ENCODE results near the gene TPRA1.

Gene TPRA1

DNA sequence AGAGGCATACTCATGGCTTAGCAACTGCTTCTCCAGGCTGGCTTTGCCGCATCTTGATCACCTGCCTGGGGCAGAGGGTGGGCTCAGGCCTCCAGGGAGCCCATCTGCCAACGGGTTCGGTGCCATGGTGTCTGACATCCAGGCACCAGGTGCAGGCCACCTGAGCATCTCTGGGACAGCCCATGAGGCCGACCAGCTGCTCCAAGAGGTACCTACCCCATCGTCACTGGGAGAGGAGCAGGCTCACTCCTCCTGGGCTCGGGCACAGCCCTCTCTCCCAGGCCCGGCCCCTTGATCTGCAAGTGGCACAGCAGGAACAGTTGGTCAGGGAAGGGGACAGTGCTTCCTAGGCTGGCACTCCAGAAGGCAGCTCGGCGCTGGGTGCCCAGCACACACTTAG, 21.9 kb downstream of the TPRA1 start:
- Mint-ChIP-seq H3K27ac (no peak overlapping the region), H3K4me3 (no peak overlapping the region), H3K27me3 (peaks cover 5% of the 10 kb centered on the region), H3K36me3 (peaks cover 2% of the 10 kb centered on the region), H3K9me3 (ENCODE audit: low read depth) (no peaks in the 10 kb centered on the region), H3K4me1 (ENCODE audit: low read depth) (no peaks in the 10 kb centered on the region)

- H3K27me3 Mint-ChIP-seq = peaks cover 6% of the 10 kb centered on the region
- H3K4me1 Mint-ChIP-seq (ENCODE audit: low read depth) = no peaks in the 10 kb centered on the region
- no peaks in the 10 kb centered on the region for H3K9me3 Mint-ChIP-seq (ENCODE audit: low read depth)
- no peak overlapping the region for H3K27ac Mint-ChIP-seq
- H3K36me3 Mint-ChIP-seq = peaks cover 2% of the 10 kb centered on the region
- H3K4me3 Mint-ChIP-seq = no peak overlapping the region
Observed at GRCh38 chr3:127566833-127567232, 23.7 kb downstream of the TPRA1 start.

DNA sequence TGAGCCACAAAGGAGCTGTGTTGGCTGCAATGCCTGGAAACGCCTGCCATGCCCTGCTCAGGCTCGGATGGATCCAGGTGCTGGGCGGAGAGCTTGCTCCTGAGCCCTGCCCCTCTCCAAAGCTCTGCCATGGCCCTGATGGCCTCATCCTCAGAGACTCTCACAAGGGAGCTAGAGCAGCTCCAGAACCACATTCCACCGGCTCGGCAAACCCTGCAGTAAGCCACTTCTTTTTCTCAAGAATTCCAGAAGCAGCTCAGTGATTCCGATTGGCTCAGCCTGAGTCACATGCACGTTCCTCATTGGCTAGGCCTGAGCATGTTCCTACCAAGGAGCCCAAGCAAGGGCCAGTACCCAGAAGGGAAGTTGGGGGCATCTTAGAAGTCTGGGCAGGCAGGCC, 24.8 kb downstream of the TPRA1 start:
- no peaks in the 10 kb centered on the region for H3K36me3 Mint-ChIP-seq
- H3K9me3 Mint-ChIP-seq (ENCODE audit: low read depth) = no peaks in the 10 kb centered on the region
- H3K27ac Mint-ChIP-seq = no peak overlapping the region
- peaks cover 7% of the 10 kb centered on the region for H3K27me3 Mint-ChIP-seq
- no peak overlapping the region for H3K4me3 Mint-ChIP-seq
- H3K4me1 Mint-ChIP-seq (ENCODE audit: low read depth) = peaks cover under 1% of the 10 kb centered on the region

GRCh38 chr3:127560051-127560787, 30.3 kb downstream of the TPRA1 start:
- peaks cover 7% of the 10 kb centered on the region for H3K27me3 Mint-ChIP-seq
- H3K4me1 Mint-ChIP-seq (ENCODE audit: low read depth) = peaks cover 7% of the 10 kb centered on the region
- H3K9me3 Mint-ChIP-seq (ENCODE audit: low read depth) = peaks cover 11% of the 10 kb centered on the region
- H3K27ac Mint-ChIP-seq = peak overlapping the region; percentile 81
- peaks cover 7% of the 10 kb centered on the region for H3K36me3 Mint-ChIP-seq
- peak overlapping the region; percentile 63 for H3K4me3 Mint-ChIP-seq

- Mint-ChIP-seq H3K9me3 (ENCODE audit: low read depth) (peaks cover 11% of the 10 kb centered on the region), H3K27ac (no peak overlapping the region), H3K27me3 (peaks cover 3% of the 10 kb centered on the region), H3K4me3 (no peak overlapping the region), H3K4me1 (ENCODE audit: low read depth) (peaks cover 7% of the 10 kb centered on the region), H3K36me3 (peaks cover 7% of the 10 kb centered on the region)
Observed at GRCh38 chr3:127556565-127556964, 34.0 kb downstream of the TPRA1 start.

DNA sequence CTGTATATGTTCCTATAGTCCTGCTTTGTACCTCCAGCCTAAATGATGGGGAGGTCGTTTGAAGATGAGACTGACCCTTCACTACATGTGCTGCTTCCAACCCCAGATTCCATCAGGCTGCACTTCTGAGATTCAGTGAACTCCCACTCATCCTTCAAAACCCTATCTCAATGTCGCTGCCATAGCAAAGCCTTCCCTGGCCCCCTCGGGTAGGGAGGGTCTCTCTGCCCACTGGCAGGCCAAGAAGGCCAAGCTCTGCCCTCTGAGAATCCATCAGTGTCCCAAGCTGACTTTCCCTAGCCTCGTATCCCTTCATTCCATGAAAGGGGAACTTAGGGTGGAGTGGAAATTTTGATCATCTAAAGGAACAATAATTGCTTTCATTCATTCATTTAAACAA, 35.4 kb downstream of the TPRA1 start:
- H3K36me3 Mint-ChIP-seq = peaks cover 4% of the 10 kb centered on the region
- peaks cover 3% of the 10 kb centered on the region for H3K4me1 Mint-ChIP-seq (ENCODE audit: low read depth)
- no peak overlapping the region for H3K27ac Mint-ChIP-seq
- peaks cover 5% of the 10 kb centered on the region for H3K27me3 Mint-ChIP-seq
- H3K4me3 Mint-ChIP-seq = no peak overlapping the region
- H3K9me3 Mint-ChIP-seq (ENCODE audit: low read depth) = peaks cover 5% of the 10 kb centered on the region

GRCh38 chr3:127552038-127552437, 38.5 kb downstream of the TPRA1 start:
- H3K27ac Mint-ChIP-seq = no peak overlapping the region
- no peak overlapping the region for H3K4me3 Mint-ChIP-seq
- H3K27me3 Mint-ChIP-seq = peaks cover 5% of the 10 kb centered on the region
- no peaks in the 10 kb centered on the region for H3K36me3 Mint-ChIP-seq
- H3K9me3 Mint-ChIP-seq (ENCODE audit: low read depth) = no peaks in the 10 kb centered on the region
- H3K4me1 Mint-ChIP-seq (ENCODE audit: low read depth) = peaks cover 4% of the 10 kb centered on the region

DNA sequence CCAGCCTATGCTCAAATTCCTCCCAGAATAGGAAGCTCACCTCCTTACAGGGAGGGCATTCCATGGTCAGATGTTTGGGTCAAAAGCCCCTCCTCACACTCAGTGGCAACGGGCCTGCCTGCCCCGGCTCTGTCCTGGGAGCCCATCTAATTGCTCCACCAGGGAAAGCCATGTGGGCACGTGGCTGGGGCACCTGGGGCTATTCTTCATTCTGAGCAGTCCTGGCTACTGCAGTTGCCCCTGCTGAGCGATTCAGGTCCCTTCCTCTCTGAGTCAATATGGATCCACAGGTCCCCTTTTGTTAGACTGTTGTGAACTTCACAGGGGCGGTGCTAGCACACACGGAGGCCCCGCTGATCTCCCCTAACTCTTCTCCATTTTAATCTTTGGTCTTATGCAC, 39.4 kb downstream of the TPRA1 start:
- Mint-ChIP-seq H3K4me3 (no peak overlapping the region), H3K27ac (no peak overlapping the region), H3K4me1 (ENCODE audit: low read depth) (peaks cover 8% of the 10 kb centered on the region)

DNA sequence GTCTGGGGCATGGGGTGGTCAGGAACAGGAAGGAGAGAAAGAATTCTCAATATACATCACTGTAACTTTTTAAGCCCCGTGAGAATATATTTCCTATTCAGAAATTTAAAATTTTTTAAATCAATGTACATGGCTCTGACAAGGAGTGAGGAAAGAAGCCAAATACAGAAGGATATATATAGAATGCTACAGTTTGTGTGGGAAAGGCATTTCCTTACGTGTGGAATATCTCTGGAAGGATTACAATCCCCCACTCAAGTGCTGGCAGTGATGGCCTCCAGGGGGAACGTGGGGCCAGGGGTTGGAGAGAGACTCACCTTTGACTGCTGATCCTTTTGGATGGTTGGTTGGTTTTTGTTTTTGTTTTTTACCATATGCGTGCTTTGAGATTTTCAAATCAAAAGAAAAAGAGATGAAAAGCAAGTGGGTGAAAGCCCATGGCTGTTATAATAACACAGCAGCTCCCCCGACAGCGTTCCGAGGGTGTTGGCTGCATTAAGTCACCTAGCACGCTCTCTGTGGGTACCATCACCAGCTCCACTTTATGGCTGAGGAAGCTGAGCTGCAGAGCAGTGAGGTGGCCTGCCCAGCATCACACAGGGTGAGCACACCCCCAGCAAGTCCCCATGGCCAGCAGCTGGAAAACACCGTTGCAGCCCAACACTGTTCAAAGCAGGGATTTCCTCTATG, 39.9 kb downstream of the TPRA1 start:
- Mint-ChIP-seq H3K4me1 (ENCODE audit: low read depth) (peaks cover 9% of the 10 kb centered on the region), H3K36me3 (no peaks in the 10 kb centered on the region), H3K4me3 (no peak overlapping the region), H3K9me3 (ENCODE audit: low read depth) (no peaks in the 10 kb centered on the region), H3K27ac (no peak overlapping the region), H3K27me3 (peaks cover 5% of the 10 kb centered on the region)

More for the DNA sequence above, 39.4 kb downstream of the TPRA1 start:
- no peaks in the 10 kb centered on the region for H3K36me3 Mint-ChIP-seq
- H3K9me3 Mint-ChIP-seq (ENCODE audit: low read depth) = no peaks in the 10 kb centered on the region
- H3K27me3 Mint-ChIP-seq = peaks cover 5% of the 10 kb centered on the region

DNA sequence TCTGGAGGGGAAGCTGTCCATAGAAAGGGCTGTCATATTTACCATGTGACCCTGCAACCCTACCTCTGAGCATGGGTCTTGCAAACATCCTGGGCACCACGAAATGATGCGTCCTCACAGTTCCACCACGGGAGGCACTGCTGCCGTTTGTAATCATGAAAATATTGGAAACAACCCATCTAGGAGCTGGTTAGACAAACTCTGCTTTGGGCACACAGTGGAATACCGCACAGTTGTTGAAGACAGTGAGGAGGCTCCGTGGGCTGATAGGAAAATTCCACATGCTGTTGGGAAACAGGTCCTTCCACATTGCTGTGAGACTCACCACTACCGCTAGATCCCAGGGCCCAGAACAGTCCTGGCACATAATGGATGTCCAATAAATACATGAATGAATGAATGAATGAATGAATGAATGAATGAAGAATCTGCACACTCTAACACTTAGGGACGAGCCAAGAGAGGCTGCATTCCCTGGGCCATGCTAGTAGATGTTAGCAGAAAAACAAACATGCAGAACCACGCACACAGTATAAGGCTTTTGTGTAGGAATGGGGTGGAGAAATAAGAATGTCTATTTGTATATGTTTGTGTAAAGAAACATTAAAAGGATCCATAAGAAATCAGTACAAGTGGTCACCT, 40.6 kb downstream of the TPRA1 start:
- H3K4me3 Mint-ChIP-seq = no peak overlapping the region
- H3K4me1 Mint-ChIP-seq (ENCODE audit: low read depth) = peaks cover 9% of the 10 kb centered on the region

GRCh38 chr3:127547761-127548605, 42.5 kb downstream of the TPRA1 start:
- H3K4me1 Mint-ChIP-seq (ENCODE audit: low read depth) = peaks cover 9% of the 10 kb centered on the region
- H3K4me3 Mint-ChIP-seq = peak overlapping the region; percentile 86

More for the DNA sequence above, 40.6 kb downstream of the TPRA1 start:
- Mint-ChIP-seq H3K36me3 (no peaks in the 10 kb centered on the region), H3K9me3 (ENCODE audit: low read depth) (no peaks in the 10 kb centered on the region), H3K27ac (no peak overlapping the region), H3K27me3 (peaks cover 5% of the 10 kb centered on the region)

GRCh38 chr3:127546970-127547733, 43.4 kb downstream of the TPRA1 start:
- H3K36me3 Mint-ChIP-seq = no peaks in the 10 kb centered on the region

More at GRCh38 chr3:127547761-127548605, 42.5 kb downstream of the TPRA1 start:
- H3K36me3 Mint-ChIP-seq = no peaks in the 10 kb centered on the region
- H3K27ac Mint-ChIP-seq = no peak overlapping the region
- H3K9me3 Mint-ChIP-seq (ENCODE audit: low read depth) = no peaks in the 10 kb centered on the region
- H3K27me3 Mint-ChIP-seq = peaks cover 5% of the 10 kb centered on the region

DNA sequence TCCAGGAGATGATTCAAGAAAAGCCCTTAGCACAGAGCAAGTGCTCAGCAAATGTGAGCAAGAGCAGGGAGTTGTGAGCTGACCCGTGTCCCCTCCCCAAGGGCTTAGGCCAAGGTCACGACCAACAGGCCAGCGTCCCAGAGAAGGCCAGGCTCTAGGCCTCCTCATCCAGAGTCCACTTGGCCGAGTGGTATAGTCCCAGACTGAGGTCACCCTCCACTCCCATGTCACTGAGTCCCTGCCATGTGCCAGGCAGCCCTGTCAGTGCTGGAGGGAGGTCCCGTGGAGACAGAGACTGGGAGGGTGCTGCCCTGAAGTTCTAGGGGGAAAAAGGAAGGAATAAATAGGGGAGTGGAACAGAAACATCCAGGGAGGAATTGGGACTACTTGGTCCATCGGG, 44.0 kb downstream of the TPRA1 start:
- Mint-ChIP-seq H3K9me3 (ENCODE audit: low read depth) (no peaks in the 10 kb centered on the region), H3K36me3 (no peaks in the 10 kb centered on the region), H3K27ac (no peak overlapping the region), H3K4me1 (ENCODE audit: low read depth) (peaks cover 9% of the 10 kb centered on the region), H3K4me3 (peak overlapping the region; percentile 74), H3K27me3 (peaks cover 2% of the 10 kb centered on the region)

More at GRCh38 chr3:127546970-127547733, 43.4 kb downstream of the TPRA1 start:
- Mint-ChIP-seq H3K4me3 (peak overlapping the region; percentile 74), H3K4me1 (ENCODE audit: low read depth) (peaks cover 9% of the 10 kb centered on the region), H3K9me3 (ENCODE audit: low read depth) (no peaks in the 10 kb centered on the region), H3K27ac (no peak overlapping the region), H3K27me3 (peaks cover 5% of the 10 kb centered on the region)
